ENCODE data around the gene BRIP1. TPM values are rescaled to one million over a fixed set of nuclear protein-coding genes. Genes with fewer than 3 reads are reported as not detected.
"Not testable (repeated sequence)": the region's sequence is repeated elsewhere in the genome, so short reads cannot be mapped to it uniquely, and the experiment has no call there.

The BRIP1 gene
- polyA plus RNA-seq (2012; ENCODE audit: insufficient read depth, insufficient read length) = 11.1 TPM

DNA sequence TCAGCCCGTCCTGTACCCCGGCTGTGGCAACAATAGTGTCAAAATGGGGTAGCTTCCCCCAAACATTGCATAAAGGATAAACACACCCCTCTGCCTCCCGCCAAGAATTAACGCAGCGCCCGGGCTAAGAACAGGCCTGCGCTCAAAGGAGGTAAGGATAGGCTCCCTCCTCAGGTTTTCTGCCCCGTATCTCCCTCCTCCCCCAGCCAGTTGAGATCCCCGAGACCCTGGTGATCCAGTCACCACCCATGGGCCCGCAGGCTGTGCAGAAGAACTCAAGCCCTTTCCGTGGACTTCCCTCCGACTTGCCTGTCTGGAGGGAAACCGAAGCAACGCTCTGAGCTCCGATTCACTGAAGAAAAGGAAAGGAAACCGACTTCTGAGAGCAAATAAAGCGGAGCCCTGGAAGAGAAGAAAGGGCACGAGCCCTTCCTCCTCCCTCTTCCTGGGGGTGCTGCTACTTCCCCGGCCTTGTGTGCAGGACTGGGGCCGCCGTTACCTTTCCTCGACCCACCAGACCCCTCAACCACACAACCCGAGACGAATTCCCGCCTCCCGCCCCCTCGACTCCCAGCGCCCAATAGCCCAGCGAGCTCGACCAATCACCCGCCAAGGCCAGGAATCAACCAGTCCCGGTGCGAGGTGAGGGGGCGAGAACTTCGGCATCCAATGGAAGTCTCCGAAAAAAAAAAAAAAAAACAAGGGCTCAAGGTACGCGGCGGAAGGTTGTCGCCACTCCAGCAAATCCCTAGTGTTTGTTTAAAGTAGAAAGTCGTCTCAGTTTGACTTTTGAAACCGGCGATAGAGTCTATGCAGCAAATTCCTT is at the start of gene BRIP1:
TSS of gene BRIP1 (minus strand) at position 554 of the 826 bp plus-strand sequence. CDS start 1,989 bp downstream, outside the sequence.
- H3K4me3 ChIP-seq (ENCODE audit: low read length) = peak within 1 kb of the TSS; percentile 90
- DNase-seq (ENCODE audit: low read depth, low spot score) = peak; percentile 96

DNA sequence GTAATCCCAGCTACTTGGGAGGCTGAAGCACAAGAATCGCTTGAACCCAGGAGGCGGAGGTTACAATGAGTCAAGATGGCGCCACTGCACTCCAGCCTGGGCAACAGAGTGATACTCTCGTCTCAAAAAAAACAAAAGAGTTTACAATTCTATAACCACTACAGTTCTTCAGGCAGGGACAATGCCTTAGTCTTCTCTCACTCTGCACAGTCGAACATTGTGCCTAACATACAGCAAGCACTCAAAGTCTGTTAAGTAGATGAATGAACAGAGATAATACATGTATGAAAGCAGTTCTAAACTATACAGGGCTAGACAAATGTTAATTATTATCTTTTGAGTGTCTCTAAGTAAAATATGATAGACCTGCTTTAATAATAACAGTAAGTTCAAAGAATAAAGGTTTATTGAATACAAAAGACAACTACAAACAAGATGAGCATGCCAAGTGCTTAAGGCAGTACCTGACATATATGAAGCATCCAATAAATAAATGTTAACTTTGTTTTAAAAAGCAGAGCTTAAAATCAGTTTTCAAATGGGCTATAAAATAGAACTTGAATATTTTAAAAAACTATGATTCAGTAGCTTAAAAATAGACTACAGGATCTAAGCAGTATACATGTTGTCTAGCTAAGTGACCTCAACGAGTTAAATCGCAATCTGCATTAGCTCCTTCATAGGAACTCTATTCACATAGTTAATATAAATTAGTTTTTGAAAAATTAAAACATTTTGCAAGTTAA is 45.1 kb upstream of the BRIP1 start:
- no peak overlapping the region for H3K4me3 ChIP-seq (ENCODE audit: low read length)
- DNase-seq (ENCODE audit: low read depth, low spot score) = no peak

DNA sequence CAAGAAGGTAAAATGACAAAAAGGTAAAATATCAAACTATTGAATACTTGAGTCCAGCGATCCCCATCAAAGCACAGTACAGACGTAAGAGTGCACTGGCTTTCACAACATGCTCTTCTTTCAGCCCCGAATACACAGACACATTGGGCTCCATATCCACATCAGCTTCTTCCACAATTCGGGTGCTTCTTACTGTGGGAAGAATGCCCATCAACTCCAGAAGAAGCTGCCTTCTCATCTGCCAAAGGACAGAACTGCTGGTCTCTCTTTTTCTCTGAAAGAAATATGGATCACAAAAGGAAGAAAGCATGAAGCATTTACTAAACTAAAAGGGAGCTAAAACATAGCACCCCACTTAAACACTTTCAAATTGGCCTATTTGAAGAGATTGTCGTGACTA is 44.0 kb upstream of the BRIP1 start:
- H3K4me3 ChIP-seq (ENCODE audit: low read length) = no peak overlapping the region
- no peak for DNase-seq (ENCODE audit: low read depth, low spot score)

DNA sequence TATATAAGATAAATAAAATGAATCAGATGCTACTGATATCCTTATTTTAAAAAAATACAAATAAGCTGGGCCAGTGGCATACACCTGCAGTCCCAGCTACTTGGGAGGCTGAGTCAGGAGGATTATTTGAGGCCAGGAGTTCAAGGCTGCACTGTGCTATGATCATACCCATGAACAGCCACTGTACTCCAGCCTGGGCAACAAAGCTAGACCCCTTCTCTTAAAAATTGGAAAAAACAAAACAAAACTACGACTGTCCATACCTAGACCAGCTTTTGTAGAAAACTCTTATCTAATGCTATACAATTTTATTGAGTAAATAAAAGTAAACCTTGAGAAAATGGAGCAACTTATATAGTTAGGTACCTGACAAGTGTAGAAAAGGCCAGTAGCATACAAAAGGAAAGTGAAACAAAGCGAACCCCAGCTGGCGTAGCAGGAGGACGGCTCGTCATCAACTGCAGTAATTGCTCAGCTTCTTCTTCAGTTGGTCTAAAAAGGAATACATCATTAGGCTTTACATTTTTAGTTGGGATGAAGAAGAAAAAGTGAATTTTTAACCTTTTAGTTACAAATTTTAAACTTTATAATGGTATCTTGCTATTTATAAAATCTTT is 40.9 kb upstream of the BRIP1 start:
- DNase-seq (ENCODE audit: low read depth, low spot score) = no peak
- H3K4me3 ChIP-seq (ENCODE audit: low read length) = no peak overlapping the region

DNA sequence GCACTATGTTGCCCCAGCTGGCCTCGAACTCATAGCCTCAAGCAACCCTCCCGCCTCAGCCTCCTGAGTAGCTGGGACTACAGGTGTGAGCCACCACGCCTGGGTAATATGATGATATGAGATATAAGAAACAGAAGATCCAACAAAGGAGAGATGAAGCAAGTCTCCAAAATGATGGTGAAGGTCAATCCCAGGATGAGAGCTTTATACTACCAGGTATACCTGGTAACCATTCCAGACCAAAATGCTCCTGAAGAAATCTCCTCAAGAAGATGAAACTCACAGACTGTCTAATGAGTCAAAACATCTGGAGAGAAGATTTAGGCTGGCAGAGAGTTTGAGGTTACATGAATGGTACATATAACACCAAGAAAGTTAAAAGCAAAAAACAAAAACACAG is 39.9 kb upstream of the BRIP1 start:
- H3K4me3 ChIP-seq (ENCODE audit: low read length) = no peak overlapping the region
- DNase-seq (ENCODE audit: low read depth, low spot score) = no peak

DNA sequence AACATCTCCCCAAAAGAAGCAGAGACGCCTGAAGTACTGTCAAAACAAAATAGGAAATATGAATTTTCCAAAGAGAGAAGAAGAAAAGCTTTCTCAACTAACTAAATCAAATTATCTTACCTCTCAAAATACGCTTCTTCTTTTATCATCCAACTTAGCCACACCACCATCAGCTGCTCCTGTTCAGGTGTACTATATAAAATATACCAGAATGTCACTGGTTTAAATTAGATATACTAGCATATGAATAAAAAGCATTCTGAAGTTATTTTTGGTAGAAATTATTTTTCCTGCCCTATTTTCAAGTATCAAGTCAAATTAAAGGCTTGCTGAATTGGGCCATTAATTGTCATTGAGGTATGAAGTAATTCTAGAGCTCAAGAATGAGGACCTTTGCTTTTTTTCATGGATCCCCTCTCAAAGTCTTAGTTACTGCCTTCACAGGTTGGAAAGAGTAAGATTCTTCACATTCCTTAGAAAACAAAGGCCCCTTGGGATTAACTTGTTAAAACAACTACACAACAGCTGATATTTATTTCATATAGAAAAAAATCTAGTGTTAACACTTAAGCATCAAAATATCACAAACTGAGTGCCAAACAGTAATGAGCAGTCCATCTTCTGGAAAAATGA is 34.3 kb upstream of the BRIP1 start:
- no peak overlapping the region for H3K4me3 ChIP-seq (ENCODE audit: low read length)
- DNase-seq (ENCODE audit: low read depth, low spot score) = no peak

DNA sequence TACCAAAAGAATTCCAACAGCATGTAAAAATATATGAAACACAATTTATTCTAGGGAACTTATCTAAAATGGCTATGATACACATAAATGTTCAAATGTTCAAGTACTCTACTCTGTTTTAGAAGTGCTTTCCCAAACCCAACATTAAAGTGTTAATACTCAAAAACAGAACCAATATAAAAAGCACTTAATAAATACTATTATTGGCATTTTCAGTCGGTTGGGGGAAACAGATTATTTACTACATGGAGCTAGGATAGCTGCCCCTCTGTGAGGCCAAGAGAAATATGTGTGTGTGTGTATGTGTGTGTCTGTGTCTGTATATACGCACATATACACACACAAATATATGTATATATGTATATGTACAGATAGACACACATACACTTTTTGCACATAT is 32.1 kb upstream of the BRIP1 start:
- no peak for DNase-seq (ENCODE audit: low read depth, low spot score)
- no peak overlapping the region for H3K4me3 ChIP-seq (ENCODE audit: low read length)

DNA sequence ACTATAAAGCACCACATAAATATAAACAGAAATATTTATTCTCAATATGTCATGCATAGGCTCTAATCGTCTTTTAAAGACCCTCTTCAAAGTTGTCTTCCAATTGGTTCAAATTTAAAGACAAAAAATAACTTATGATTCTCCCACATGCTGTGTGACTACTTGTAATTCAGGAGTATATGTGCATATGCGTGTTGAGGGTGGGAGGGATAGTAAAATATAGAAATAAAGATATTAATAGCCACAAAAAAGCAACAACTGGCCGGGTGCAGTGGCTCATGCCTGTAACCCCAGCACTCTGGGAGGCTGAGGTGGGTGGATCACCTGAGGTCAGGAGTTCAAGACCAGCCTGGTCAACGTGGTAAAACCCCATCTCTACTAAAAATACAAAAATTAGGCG is 31.0 kb upstream of the BRIP1 start:
- H3K4me3 ChIP-seq (ENCODE audit: low read length); DNase-seq (ENCODE audit: low read depth, low spot score): not testable (repeated sequence)

DNA sequence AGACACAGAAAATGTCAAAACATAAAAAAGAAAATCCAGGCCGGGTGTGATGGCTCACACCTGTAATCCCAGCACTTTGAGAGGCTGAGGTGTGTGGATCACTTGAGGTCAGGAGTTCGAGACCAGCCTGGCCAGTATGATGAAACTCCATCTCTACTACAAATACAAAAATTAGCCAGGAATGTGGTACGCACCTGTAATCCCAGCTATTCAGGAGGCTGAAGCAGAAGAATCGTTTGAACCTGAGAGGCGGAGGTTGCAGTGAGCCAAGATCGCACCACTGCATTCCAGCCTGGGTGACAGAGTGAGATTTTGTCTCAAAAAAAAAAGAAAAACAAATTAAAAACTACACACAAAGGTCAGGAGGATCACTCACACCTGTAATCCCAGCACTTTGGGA is 24.4 kb upstream of the BRIP1 start:
- H3K4me3 ChIP-seq (ENCODE audit: low read length); DNase-seq (ENCODE audit: low read depth, low spot score): not testable (repeated sequence)

DNA sequence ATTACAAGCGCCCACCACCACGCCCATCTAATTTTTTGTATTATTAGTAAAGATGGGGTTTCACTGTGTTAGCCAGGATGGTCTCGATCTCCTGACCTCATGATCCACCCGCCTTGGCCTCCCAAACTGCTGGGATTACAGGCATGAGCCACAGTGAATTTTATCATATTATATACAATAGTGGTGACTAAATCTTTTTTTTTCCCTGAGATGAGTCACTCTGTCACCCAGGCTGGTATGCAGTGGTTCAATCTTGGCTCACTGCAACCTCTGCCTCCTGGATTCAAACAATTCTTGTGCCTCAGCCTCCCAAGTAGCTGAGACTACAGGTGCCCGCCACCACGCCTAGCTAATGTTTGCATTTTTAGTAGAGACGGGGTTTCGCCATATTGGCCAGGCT is 22.5 kb upstream of the BRIP1 start:
- not testable (repeated sequence) for H3K4me3 ChIP-seq (ENCODE audit: low read length); DNase-seq (ENCODE audit: low read depth, low spot score)

DNA sequence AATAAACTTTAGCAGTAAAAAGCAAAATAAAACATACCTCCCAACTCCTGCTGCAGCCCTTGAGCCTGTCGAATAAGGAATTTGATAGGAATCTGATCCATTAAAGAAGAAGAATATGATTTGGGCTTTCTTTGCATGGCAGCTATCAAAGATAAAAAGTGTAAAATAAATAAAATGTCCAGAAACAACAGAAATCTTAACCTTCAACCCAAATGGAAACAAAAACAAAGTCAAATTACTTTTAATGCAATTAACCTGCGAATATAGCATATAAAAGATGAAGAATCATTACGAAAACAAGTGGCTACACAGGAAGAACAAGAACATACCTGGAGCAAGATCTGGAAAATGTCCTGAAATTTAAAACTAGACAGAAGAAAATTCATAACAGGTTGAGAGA is 21.5 kb upstream of the BRIP1 start:
- H3K4me3 ChIP-seq (ENCODE audit: low read length) = no peak overlapping the region
- DNase-seq (ENCODE audit: low read depth, low spot score) = no peak

DNA sequence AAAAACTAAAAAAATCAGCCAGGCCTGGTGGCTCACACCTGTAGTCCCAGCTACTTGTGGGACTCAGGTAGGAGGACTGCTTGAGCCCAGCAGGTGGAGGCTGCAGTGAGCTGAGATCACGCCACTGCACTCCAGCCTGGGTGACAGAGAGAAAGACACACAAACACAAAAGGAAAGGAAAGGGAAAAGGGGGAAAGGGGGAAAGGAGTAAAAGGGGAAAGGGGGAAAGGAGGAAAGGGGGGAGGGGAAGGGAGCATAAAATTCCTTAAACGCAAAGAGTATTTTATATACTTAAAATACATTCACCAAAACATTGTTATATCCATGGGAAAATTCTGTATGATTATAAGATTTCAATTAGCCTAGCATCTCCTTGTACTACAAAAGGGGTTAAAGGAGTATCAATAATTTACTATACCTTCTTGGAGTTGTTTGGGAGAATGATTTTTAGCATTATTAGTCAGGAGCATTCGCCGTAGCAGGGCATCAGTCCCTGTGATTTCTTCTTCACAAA is 17.3 kb upstream of the BRIP1 start:
- H3K4me3 ChIP-seq (ENCODE audit: low read length) = no peak overlapping the region

DNA sequence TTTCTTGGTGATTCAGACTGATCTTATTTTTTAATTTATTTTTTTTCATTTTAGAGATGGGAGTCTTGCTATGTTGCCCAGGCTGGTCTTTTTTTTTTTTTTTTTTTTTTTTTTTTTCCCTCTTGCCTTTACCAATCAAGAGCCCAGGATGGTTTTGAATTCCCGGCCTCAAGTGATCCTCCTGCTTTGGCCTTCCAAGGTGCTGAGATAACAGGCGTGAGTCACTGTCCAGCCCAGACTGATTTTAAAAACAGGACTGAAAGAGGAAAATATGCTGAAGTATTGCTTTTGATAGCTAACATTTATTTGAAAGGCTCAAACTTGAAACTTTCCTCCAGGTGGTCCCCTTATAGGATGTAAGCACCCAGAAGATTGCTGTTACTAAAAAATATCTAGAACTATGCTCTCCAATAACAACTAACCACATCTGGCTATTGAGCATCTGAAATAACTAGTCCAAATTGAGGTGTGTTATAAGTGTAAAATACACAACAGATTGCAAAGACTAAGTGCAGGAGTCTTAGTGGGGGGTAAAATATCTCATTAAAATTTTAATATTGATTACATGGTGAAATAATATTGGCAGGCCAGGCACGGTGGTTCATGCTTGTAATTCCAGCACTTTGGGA is 15.8 kb upstream of the BRIP1 start:
- H3K4me3 ChIP-seq (ENCODE audit: low read length) = no peak overlapping the region
- DNase-seq (ENCODE audit: low read depth, low spot score) = no peak

More for the DNA sequence above, 17.3 kb upstream of the BRIP1 start:
- DNase-seq (ENCODE audit: low read depth, low spot score) = no peak

DNA sequence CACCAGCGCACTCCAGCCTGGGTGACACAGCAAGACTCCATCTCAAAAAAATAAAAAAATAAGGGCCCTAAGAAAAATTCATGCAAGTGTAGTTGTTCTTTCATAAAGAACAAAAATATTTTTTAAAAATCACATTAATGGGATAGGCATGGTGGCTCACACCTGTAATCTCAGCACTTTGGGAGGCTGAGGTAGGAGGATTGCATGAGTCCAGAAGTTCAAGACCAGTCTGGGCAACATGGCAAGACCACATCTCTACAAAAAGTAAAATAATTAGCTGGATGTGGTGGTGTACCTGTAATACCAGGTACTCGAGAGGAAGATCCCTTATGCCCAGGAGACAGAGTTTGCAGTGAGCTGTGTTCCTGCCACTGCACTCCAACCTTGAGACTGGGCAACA is 15.2 kb upstream of the BRIP1 start:
- H3K4me3 ChIP-seq (ENCODE audit: low read length) = no peak overlapping the region
- DNase-seq (ENCODE audit: low read depth, low spot score) = no peak

DNA sequence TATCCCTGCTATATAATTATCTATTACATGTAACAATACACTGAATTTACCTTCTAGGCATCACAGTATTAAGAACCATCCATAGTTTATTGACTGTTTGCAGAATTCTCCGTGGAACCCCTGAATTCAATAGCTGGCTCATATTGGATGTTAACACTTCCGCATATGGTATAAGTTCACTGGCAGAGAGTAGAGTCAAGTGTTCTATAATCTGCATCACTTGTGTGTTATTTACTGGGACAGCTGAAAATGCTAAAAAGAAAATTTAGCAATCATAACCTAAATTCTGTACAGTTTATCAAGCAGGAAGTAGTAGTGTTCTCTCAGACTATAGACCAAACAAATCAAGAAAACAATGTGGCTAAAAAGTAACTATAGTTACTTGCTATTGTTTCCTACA is 14.5 kb upstream of the BRIP1 start:
- DNase-seq (ENCODE audit: low read depth, low spot score) = no peak
- H3K4me3 ChIP-seq (ENCODE audit: low read length) = no peak overlapping the region

DNA sequence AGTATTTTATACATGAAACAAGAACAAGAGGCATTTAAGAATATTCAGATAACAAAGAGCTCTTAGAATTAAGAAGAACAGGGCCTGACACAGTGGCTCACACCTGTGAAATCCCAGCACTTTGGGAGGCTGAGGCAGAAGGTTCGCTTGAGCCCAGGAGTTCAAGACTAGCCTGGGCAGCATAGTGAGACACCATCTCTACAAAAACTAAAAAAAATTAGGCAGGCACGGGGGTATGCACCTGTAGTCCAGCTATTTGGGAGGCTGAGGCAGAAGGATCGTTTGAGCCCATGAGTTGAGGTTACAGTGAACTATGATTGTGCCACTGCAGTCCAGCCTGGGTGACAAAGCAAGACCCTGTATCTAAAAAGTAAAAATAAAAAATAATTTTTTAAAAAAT is 12.5 kb upstream of the BRIP1 start:
- DNase-seq (ENCODE audit: low read depth, low spot score) = no peak
- no peak overlapping the region for H3K4me3 ChIP-seq (ENCODE audit: low read length)

DNA sequence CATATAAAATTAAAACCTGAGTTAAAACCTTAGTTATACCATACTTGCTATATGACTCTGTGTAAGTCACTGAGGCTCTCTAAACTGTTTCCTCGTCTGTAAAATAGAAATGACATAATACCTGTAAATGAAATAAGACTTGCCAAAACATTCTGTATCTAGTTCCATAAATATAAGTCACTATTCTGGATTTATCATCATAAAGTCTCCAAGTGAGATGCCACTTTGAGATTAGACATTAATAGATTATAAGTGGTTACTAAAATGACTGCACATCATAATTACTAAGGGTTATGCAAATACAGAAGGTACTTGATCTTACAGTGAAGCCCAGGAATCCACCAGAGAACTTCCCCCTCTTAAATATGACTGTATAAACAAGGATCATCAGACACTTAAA is 12.0 kb upstream of the BRIP1 start:
- DNase-seq (ENCODE audit: low read depth, low spot score) = no peak
- no peak overlapping the region for H3K4me3 ChIP-seq (ENCODE audit: low read length)

DNA sequence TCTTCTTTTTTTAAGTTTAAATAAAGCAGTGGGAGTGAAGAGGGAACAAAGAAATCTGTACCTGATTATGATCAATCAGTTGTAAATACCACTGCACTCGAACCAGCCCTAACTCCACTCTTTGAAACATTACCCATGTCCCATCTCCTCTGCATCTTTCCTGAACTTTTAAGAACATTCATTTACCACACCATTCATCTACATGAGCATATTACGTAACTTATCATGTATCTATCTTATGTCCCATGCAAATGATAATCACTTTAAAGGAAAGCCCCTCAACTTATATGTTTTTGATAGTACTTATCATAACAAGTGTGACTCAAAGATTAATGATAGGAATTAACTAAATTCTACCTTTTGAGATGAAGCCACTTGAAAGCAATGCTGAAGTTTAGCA is 10.7 kb upstream of the BRIP1 start:
- no peak for DNase-seq (ENCODE audit: low read depth, low spot score)
- no peak overlapping the region for H3K4me3 ChIP-seq (ENCODE audit: low read length)

DNA sequence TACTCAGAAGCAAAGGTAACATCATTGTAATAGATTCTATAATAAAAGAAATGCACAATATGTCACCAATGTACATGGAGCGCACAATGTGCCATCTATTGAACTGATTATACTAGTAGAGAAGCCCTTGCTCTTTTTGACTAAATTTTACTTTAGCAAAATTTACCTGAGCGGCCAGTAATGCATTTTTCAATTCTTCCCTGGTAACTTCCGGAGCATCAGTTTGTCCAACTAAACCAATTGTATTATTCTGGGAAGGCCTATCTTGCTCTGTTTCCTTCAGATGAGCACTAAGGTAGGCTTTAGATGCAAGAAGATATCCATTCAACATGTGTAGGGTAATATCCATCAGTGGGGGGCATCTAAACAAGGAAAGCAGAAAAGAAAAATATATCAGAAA is 8.8 kb upstream of the BRIP1 start:
- no peak for DNase-seq (ENCODE audit: low read depth, low spot score)
- H3K4me3 ChIP-seq (ENCODE audit: low read length) = no peak overlapping the region
